Measurements from ENCODE around the gene HLA-DOB.

Gene HLA-DOB

DNA sequence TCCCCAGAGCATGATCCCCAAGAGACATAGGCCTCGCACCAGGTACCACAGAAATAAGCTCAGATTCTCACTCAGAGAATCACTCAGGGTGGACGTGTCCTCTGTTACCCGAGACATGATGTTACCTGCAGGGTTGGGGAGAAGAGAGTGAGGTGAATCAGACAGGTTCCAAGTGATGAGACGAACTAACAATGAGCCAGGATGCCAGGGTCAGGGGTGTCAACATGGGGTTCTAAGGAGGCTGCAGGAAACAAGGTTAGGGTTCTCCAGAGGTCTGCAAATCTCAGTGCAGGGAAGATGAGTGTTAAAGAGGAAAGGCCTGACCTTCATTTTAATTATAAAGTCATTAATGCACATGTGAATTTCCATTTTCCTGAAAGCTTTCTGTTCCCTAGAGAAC, 34.2 kb upstream of the HLA-DOB start:
- H3K4me3 ChIP-seq (ENCODE audit: control insufficient read depth, low read depth, low read length), result no peak overlapping the region
- DNase-seq (ENCODE audit: low read depth), result no peak
- TF ChIP-seq, protein P1, sequence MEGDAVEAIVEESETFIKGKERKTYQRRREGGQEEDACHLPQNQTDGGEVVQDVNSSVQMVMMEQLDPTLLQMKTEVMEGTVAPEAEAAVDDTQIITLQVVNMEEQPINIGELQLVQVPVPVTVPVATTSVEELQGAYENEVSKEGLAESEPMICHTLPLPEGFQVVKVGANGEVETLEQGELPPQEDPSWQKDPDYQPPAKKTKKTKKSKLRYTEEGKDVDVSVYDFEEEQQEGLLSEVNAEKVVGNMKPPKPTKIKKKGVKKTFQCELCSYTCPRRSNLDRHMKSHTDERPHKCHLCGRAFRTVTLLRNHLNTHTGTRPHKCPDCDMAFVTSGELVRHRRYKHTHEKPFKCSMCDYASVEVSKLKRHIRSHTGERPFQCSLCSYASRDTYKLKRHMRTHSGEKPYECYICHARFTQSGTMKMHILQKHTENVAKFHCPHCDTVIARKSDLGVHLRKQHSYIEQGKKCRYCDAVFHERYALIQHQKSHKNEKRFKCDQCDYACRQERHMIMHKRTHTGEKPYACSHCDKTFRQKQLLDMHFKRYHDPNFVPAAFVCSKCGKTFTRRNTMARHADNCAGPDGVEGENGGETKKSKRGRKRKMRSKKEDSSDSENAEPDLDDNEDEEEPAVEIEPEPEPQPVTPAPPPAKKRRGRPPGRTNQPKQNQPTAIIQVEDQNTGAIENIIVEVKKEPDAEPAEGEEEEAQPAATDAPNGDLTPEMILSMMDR (conservative IDR thresholded peaks at IDR 0.05; ENCODE audit: control insufficient read depth, insufficient read depth, low read depth, low read length), result no peak

DNA sequence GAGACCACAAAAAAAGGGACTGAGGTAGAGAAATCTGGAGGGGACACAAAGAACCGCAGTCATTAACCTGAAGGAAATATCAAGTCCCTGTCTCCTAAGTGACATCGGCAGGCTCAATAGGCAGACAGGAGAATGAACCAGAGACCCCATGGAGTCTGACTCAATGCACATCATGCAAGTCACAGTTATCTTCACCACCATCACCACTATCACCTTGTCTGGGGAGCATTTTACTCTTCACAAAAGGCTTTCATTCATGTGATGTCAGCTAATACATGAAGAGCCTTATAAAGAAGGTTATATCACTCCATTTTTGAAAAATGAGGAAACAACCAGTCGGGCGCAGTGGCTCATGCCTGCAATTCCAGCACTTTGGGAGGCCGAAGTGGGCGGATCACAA, 32.3 kb upstream of the HLA-DOB start:
- DNase-seq (ENCODE audit: low read depth), result no peak
- H3K4me3 ChIP-seq (ENCODE audit: control insufficient read depth, low read depth, low read length), result no peak overlapping the region
- TF ChIP-seq, protein P1 (conservative IDR thresholded peaks at IDR 0.05; ENCODE audit: control insufficient read depth, insufficient read depth, low read depth, low read length), result no peak

DNA sequence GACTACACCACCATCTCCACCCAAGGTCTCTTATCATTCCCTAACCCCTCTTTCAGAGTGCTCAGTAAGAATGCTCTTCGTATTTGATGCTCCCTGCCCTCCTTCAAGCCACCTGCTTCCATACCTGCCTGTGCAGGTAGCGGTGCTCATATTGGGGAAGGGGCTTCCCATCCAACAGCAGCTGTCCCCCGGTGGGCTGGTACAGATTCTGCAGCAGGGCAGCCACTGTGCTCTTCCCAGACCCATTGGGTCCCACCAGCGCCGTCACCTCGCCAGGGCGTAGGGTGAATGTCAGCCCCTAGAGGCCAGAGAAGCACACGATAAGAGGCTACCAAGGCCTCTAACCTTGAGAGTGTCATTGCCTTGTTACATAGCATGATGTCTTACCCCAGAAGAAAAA, 31.0 kb upstream of the HLA-DOB start:
- no peak for DNase-seq (ENCODE audit: low read depth)
- TF ChIP-seq, protein P1 (conservative IDR thresholded peaks at IDR 0.05; ENCODE audit: control insufficient read depth, insufficient read depth, low read depth, low read length), result no peak
- H3K4me3 ChIP-seq (ENCODE audit: control insufficient read depth, low read depth, low read length), result no peak overlapping the region

DNA sequence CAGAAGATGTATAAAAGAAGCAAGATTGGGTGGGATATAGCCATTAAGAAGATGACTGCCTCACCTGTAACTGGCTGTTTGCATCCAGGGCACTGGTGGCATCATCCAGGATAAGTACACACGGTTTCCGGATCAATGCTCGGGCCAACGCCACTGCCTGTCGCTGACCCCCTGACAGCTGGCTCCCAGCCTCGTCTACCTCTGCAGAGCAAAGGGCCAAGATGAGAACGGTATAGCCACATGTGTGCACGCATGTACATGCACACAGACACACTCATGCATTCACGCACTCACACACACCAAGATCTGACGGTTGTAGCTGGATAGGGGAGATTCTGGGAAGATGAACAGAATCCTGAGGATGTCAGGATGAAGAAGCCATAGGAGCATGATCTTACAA, 30.2 kb upstream of the HLA-DOB start:
- H3K4me3 ChIP-seq (ENCODE audit: control insufficient read depth, low read depth, low read length), result no peak overlapping the region
- TF ChIP-seq, protein P1 (conservative IDR thresholded peaks at IDR 0.05; ENCODE audit: control insufficient read depth, insufficient read depth, low read depth, low read length), result no peak
- DNase-seq (ENCODE audit: low read depth), result no peak

DNA sequence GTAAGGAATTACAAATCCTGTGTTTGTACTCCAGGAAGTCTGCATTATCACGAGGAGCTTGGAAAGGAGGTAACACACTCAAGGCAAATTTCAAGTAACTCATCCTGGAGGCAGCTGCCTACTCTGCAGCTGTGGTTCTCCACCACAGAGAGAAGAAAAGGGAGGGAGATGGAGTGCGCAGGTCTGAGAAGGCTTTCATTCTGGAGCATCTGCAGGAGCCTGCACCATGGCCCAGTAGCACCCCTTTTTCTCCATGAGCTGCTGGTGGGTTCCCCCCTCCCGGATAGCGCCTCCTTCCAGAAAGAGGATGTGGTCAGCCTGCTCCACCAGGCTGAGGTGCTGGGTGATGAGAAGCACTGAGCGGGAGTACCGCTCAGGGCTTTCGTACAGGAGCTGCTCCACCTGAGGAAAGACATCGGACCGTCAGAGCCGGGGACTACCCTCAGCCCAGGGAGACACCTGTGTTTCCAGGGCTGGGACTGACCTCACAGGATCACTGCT, 28.6 kb upstream of the HLA-DOB start:
- TF ChIP-seq, protein P1 (conservative IDR thresholded peaks at IDR 0.05; ENCODE audit: control insufficient read depth, insufficient read depth, low read depth, low read length), result no peak
- no peak for DNase-seq (ENCODE audit: low read depth)
- no peak overlapping the region for H3K4me3 ChIP-seq (ENCODE audit: control insufficient read depth, low read depth, low read length)

DNA sequence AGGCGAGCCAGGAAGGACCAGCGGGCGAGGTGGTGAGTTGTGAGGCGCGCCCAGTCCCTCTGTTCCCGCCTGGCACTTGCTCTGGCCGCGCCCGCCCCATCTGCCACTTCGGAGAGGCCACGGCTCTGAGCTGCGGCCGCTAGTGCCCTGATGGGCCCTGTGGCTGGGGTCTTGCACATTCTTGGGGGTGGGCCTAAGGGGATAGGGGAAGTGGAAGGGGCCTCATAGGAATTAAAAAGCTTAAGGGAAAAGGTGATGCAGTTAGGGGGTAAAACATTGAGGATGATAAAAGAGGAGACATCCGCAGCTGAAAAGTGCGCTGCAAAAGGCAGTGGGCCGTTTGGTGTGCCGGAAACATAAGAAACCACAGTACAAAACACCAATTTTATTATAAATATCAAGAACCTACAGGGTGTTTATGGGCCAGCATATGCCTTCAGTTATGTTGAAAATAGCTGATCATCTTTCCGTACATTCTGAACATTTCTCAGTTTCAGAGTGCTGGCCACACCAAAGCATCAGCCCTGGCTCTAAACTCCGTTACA, 28.1 kb upstream of the HLA-DOB start:
- no peak for DNase-seq (ENCODE audit: low read depth)
- H3K4me3 ChIP-seq (ENCODE audit: control insufficient read depth, low read depth, low read length), result peak overlapping the region; percentile 74
- TF ChIP-seq, protein P1 (conservative IDR thresholded peaks at IDR 0.05; ENCODE audit: control insufficient read depth, insufficient read depth, low read depth, low read length), result no peak

Data from fibroblast of mammary gland (primary cell).